HG03457 (cell line): ENCODE measurements around the gene ENGASE.

Source experiments
- ATAC-seq: cut with Tn5 transposase; IDR thresholded peaks from one replicate; pipeline ENCODE4 v1.9.1; 2021; ENCODE audit warnings: moderate number of reproducible peaks; ENCODE audit not compliant: unreplicated experiment

ENGASE gene

DNA sequence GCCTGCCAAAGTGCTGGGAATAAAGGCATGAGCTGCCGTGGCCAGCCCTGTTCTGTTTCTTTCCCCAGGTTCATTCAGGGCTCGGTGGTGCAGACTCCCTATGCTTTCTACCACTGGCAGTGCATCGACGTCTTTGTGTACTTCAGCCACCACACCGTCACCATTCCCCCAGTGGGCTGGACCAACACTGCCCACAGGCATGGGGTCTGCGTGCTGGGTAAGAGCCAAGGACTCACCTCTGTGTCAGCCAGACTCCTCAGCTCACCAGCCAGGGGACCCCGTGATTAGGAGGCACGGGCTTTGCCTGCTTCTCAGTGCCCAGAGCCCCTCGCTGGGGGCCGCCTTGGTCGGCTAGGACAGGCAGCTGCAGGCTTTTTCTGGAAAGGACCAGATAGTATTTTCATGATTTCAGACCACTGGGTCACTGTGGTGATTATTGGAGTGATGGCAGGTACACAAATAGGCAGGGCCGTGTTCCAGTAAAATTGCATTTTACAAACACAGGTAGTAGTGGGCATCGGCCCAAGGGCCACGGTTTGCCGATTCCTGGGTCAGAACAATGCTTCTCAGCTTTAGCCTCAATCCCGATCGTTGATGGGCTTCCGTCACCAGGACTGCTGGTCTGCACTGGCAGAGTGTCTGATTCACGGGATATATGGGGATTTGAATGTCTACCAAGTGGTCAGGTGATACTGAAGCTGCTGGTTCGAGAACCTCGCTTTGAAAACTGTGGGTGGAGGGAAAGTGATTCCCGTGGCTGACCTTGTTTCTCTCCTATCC is 5.0 kb downstream of the ENGASE start:
- no peak for ATAC-seq

GRCh38 chr17:79080349-79080748 is 5.7 kb downstream of the ENGASE start:
- no peak for ATAC-seq

DNA sequence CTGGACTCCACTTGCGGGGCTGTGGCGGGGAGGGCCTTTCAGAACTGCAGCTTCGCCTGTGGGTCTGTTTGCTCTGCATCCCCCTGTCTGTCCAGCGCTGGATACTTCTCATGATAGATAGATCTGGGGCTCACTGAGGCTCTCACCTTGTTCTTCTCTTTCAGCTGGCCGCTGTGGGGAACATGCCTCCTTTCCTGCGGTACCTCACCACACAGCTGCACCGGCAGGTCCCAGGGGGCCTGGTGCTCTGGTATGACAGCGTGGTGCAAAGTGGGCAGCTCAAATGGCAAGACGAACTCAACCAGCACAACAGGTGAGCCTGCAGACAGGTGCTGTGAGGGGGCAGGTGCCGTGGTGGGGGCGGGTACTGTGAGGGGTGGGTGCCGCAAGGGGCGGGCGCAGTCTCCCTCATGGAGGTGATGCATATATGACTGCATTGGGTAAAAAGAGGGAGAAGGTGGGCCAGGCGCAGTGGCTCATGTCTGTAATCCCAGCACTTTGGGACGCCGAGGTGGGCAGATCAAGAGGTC is 6.2 kb downstream of the ENGASE start:
- no peak for ATAC-seq

DNA sequence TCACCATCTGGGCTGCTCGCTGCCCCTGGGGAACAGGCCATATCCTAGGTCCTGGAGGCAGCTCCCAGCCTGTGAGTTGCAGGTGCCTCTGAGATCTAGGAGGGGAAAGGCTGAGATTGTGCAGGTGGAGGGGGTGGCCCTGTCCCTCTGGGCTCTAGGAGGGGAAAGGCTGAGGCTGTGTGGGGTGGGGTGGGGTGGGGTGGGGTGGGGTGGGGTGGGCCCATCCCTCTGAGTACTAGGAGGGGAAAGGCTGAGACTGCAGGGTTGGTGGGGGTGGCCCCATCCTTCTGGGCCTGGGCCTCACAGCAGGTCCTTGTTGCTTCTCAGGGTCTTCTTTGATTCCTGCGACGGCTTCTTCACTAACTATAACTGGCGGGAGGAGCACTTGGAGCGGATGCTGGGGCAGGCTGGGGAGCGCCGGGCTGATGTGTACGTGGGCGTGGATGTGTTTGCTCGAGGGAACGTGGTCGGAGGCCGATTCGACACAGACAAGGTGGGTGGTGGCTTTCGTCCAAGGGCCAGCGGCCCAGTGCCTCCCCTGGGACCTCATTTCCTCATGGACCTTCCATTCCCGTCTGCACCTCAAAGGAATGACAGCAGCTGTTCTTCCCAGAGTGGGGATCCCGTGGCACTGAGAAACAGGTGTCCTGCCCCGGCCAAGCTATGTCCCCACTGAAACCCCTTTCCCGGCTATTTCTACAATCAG is 7.1 kb downstream of the ENGASE start:
- ATAC-seq = no peak

- no peak for ATAC-seq
Observed at GRCh38 chr17:79082311-79083190, 7.9 kb downstream of the ENGASE start.

DNA sequence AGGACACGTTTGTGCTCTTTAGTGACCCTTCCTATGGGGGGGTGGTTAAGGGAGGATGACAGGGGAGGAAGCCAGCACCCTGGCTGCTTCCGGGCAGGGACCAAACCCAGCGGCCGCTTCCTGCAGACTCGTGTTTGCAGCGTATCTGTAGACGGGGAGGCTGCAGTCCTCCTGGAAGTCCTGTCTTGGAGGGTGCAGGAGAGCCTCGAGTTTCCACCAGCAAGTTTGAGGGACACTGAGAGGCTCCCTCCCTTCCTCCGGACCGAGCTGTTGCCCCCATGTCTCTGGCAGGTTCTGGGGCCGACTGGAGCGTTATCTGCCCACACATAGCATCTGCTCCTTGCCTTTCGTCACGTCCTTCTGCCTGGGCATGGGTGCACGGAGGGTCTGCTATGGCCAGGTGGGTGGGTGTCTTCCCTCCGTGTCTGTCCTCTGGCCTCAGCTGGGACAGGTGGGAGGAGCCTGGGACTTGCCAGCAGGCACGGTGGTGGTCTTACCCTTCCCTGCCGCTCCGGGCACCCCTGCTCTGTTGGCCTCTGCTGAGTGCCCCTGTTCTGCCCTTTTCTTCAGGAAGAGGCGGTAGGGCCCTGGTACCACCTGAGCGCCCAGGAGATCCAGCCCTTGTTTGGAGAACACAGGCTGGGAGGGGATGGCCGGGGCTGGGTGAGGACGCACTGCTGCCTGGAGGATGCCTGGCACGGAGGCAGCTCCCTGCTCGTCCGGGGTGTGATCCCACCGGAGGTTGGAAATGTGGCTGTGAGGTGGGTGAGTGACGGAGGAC is 8.8 kb downstream of the ENGASE start:
- no peak for ATAC-seq

DNA sequence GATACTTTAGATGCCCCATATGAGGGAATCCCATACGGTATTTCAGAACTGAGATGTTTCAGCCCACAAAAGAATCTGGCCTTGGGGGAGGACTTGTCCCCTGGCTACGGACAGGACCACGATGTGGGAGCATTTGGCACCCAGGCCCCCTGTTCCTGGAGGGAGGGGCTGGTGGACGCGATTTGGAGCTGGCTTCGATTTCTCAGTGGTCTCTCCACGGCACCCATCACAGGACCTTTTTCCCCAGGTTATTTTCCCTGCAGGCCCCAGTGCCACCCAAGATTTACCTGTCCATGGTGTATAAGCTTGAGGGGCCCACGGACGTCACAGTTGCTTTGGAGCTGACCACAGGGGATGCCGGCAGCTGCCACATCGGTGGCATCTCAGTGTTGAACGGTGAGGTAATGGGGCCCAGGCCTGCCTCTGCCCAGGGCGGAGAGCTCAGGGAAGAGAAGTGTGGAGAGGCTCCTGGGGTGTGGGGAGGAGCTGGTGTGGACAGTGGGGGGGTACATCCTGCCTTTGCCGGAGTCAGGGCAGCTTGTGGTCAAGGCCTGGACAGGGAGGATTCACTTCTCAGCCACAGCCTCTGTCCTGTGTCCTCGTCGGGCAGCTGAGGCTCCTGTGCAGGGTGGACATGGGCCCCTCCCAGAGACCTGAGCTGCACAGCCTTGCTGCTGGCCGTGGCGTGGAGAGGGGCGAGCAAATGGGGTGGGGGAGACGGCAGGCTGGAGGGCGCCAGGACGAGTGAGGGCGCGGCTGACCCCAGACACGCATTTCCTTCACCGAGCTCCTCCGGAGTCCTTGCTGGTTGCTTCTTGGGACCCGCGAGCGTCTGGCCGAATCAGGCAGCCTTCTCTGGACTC is 9.9 kb downstream of the ENGASE start:
- no peak for ATAC-seq

GRCh38 chr17:79085154-79085920 is 10.7 kb downstream of the ENGASE start:
- no peak for ATAC-seq

DNA sequence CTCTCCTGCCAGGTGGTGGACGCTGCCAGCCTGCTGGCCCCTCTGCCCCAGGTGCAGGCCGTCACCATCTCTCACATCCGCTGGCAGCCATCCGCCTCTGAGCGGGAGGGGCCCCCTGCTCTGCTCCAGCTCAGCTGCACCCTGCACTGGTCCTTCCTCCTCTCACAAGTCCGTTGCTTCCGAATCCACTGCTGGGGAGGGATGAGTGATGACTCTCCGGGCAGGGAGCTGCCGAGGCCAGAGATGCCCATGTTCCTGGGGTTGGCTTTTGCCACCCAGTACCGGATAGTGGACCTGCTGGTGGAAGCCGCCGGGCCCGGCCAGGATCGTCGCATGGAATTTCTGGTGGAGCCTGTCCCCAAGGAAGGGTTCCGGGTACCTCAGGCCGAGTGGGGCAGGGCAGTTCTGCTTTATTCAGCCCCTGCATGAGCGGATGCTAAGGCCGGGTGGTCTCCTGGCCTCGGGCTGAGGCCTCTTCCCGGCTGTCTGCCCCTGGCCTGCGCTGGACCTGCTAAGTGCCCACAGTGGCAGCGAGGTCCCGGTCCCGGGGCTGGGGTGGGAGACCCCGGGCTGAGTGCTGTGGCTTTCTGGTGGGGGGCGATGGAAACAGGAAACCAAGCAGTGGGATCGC is 11.4 kb downstream of the ENGASE start:
- no peak for ATAC-seq

GRCh38 chr17:79086609-79087427 is 12.2 kb downstream of the ENGASE start:
- no peak for ATAC-seq

GRCh38 chr17:79087428-79088143 is 13.0 kb downstream of the ENGASE start:
- no peak for ATAC-seq

GRCh38 chr17:79088247-79088996 is 13.8 kb downstream of the ENGASE start:
- no peak for ATAC-seq

DNA sequence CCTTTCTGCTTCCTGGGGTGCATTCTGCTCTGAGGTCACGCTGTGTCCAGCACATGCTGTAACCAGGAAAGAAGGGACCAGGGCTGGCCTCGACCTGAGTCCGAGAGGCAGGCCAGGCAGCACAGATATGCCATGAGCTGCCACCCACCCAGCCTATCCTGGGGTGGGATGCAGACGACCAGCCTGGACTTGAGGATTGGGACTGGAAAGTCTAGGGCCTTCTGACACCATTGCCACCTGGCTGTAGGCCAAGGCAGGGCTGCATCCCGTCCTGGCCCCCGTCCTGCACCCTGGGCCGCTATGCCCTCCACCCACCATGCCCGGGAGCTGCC is 14.3 kb downstream of the ENGASE start:
- no peak for ATAC-seq

- no peak for ATAC-seq
Observed at GRCh38 chr17:79089720-79090442, 15.3 kb downstream of the ENGASE start.

DNA sequence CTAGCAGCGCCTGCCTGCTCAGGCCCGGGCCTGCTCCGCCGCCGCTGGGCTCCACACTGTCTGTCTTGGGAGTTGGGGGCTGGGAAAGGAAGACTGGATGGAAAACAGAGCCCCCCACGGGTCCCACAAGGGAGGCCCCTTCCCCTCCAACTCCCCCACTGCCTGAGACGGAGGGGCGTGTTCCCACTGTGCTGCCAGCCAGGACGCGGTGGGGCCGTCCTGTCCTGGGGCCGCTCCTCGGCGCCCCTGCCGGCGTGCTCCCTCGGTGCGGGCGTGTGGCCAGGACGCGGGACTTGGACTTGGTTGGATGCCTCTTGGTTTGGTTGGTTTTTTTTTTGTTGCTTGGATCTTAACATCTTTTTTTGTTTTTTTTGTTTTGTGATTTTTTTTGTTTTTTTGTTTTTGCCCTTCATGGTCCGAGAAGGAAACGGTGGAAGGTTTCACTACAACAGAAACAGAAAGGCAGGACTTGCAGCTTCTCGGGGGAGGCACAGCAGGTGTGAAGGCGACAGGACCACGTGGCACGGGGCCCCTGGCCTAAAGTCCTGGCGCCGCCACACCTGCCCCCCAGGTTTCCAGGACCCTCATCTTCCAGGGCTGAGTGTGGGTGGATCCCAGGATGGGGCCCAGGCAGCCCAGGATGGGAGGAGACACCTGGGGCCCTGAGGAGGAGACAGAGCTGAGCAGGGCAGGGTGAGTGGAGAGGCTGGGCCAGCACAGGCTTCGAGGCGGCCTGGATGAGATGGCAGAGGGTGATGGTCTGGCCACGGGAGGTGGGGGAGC is 16.0 kb downstream of the ENGASE start:
- no peak for ATAC-seq
